ENCODE data around the gene GJC1.

- TF ChIP-seq POLR2AphosphoS5 (IDR thresholded peaks at IDR 0.05; ENCODE audit: low read depth, low read length), result no peak
- no peak for TF ChIP-seq POLR2A (IDR thresholded peaks at IDR 0.05; ENCODE audit: low read depth, low read length)
- TF ChIP-seq TAF1 (IDR thresholded peaks at IDR 0.05; ENCODE audit: borderline replicate concordance, low read depth, low read length), result no peak
Measured at GRCh38 chr17:44770166-44770925, 59.7 kb downstream of the GJC1 start.

Data from GM12892 (cell line).